Ecto neural progenitor cell (in vitro differentiated cells): ENCODE data around the gene ZNF574.

Experiments
- DNase-seq: peaks from one replicate; pipeline ENCODE4 v3.0.0-alpha.2; 2018; ENCODE audit warnings: low spot score

ZNF574 gene

GRCh38 chr19:42126574-42126973, 50.6 kb downstream of the ZNF574 start:
- DNase-seq, result no peak

- no peak for DNase-seq
These were observed 53.7 kb downstream of the ZNF574 start for GRCh38 chr19:42129399-42130253.

- no peak for DNase-seq
These were observed 54.2 kb downstream of the ZNF574 start for GRCh38 chr19:42130254-42130573.
